OCI-LY1 (cell line): Measurements from ENCODE around the gene TBXT.

Experiments
- EZH2 ChIP-seq: fragments of 200-600 bp; sonication (generic), shearing (Covaris generic); IDR thresholded peaks from 2 replicates; pipeline ENCODE4 v1.8.0; 2017; ENCODE audit warnings: borderline replicate concordance, mixed run types, mild to moderate bottlenecking, antibody characterized with exemption, low read length, moderate library complexity, mixed read lengths
- TF ChIP-seq, protein P1 (sequence below): fragments of 200-600 bp; sonication (generic), shearing (Covaris generic); IDR thresholded peaks from 2 replicates; pipeline ENCODE4 v1.5.1; 2017; ENCODE audit warnings: mild to moderate bottlenecking, antibody characterized with exemption, low read length, moderate library complexity, mixed read lengths

DNA sequence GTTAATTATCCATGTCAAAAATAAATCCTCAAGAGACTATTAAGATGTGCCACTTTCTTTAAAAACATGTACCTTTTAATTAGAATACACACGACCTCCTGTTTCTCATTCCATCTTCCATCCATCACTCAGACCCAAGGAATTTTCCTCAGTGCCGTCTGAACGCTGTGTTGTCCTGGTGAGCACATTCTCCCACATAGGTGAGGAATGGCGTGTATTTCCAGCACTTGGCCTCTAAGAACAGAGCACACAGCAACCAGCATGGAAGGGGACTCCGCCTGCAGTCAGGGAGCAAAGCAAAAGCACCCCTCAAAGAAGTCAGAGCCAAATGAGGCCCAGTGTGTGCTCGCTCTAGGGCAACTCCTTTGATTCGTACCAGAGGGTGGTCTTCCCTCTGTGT is 45.9 kb downstream of the TBXT start:
- TF ChIP-seq, protein P1, sequence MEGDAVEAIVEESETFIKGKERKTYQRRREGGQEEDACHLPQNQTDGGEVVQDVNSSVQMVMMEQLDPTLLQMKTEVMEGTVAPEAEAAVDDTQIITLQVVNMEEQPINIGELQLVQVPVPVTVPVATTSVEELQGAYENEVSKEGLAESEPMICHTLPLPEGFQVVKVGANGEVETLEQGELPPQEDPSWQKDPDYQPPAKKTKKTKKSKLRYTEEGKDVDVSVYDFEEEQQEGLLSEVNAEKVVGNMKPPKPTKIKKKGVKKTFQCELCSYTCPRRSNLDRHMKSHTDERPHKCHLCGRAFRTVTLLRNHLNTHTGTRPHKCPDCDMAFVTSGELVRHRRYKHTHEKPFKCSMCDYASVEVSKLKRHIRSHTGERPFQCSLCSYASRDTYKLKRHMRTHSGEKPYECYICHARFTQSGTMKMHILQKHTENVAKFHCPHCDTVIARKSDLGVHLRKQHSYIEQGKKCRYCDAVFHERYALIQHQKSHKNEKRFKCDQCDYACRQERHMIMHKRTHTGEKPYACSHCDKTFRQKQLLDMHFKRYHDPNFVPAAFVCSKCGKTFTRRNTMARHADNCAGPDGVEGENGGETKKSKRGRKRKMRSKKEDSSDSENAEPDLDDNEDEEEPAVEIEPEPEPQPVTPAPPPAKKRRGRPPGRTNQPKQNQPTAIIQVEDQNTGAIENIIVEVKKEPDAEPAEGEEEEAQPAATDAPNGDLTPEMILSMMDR, result no peak
- TF ChIP-seq EZH2, result no peak
